Stimulated activated CD4-positive, alpha-beta T cell treated with anti-CD3 and anti-CD28 coated beads, Interleukin-4, amount 100 ng/mL, for 4 hours (primary cell): ENCODE results near the gene C2orf42.
"Not testable (repeated sequence)": the region's sequence is repeated elsewhere in the genome, so short reads cannot be mapped to it uniquely, and the experiment has no call there.

ENCODE experiments used
- DNase-seq, 2 experiments: peaks; one replicate each; pipeline ENCODE4 v3.0.0-alpha.2; 2020

The C2orf42 gene

GRCh38 chr2:70169654-70170245 is 21.1 kb downstream of the C2orf42 start:
- not testable (repeated sequence) for DNase-seq

DNA sequence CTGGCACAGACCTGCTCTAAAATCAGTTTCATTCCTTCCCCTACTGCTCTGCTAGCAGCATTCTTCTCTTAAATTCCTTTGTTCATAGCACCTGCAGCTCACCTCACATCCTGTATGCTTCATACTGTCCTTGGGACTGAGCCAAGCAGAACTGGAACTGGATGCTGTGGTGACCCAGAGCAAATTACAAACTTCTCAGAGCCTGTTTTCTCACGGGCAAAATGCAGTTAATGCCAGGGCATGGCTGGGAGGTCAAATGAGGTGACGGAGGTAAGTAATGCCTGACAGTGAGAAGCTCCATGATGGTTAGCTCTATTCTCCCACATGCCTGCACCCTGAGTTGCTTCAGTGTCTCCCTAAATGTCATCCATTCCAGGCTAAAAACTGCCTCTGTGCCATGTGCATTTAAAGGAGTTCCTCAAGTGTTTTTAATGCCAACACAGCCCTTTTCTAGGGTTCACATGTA is 29.7 kb downstream of the C2orf42 start:
- DNase-seq: no peak

GRCh38 chr2:70160545-70160944 is 30.3 kb downstream of the C2orf42 start:
- DNase-seq: no peak

GRCh38 chr2:70149130-70149686 is 41.6 kb downstream of the C2orf42 start:
- not testable (repeated sequence) for DNase-seq

DNA sequence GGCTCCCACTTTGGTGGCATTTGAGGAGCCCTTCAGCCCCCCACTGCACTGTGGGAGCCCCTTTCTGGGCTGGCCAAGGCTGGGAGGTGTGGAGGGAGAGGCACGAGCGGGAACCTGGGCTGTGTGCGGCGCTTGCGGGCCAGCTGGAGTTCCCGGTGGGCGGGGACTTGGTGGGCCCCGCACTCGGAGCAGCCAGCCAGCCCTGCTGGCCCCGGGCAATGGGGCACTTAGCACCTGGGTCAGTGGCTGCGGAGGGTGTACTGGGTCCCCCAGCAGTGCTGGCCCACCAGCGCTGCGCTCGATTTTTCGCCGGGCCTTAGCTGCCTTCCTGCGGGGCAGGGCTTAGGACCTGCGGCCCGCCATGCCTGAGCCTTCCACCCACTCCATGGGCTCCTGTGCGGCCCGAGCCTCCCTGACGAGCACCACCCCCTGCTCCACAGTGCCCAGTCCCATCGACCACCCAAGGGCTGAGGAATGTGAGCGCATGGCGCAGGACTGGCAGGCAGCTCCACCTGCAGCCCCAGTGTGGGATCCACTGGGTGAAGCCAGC is 42.5 kb downstream of the C2orf42 start:
- not testable (repeated sequence) for DNase-seq

GRCh38 chr2:70145851-70146739 is 44.7 kb downstream of the C2orf42 start:
- DNase-seq: peak in 1 of 2 experiments; percentile 32

GRCh38 chr2:70145144-70145490 is 45.7 kb downstream of the C2orf42 start:
- DNase-seq: no peak

DNA sequence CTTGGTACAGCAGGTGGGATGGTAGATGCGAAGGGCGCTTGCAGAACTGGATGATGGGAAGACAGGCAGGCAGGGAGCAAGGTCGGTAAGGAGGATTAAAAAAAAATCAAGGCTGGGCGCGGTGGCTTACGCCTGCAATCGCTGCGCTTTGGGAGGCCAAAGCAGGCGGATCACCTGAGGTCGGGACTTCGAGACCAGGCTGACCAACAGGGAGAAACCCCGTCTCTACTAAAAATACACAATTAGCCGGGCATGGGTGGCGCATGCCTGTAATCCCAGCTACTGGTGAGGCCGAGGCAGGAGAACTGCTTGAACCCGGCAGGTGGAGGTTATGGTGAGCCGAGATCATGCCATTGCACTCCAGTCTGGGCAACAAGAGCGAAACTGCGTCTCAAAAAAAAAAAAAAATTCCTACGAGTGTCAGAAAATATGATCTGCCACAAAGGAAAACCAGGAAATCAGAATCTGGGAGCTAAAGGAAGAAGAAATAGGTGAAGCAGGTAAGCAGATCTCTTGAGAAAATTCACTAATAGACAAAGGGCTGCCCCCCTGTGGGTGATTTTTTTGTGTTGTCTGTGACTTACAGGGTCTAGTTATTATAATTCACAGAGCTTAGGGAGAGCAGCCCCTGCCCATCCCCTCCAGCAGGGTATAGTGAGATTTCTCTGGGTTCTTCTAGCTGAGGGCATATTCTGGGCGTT is 46.2 kb downstream of the C2orf42 start:
- no peak for DNase-seq

DNA sequence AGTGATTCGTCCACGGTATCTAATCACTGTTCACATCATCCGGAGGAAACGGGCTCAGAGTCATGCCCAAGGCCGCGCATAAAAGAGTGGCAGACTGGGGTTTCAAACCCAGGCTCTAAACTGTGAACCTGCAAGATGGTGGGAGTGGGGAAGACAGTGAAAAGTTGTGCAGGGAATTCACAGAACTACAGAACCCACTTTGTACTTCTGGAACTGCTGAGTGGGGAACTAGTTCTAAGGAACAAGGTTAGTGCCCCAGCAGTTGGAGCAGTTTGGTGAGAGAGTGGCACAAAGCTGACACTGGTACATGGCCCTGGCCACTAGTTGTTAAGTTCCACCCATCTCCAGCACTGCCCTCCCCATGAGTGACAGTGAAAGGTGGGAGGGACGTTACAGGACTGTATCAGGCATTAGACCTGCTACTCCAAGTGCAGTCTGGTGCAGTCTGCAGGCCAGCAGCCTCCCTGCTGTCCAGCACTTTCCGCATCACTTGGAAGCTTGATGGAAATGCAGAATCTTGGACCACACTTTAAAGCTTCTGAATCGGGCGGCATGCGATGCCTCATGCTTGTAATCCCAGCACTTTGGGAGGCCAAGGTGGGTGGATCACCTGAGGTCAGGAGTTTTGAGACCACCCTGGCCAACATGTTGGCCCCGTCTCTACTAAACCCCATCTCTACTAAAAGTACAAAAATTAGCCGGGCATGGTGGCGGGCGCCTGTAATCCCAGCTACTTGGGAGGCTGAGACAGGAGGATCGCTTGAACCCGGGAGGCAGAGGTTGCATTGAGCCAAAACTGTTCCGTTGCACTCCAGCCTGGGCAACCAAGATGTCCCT is 47.3 kb downstream of the C2orf42 start:
- DNase-seq: peak; percentile 32 to 53

GRCh38 chr2:70142590-70143313 is 48.1 kb downstream of the C2orf42 start:
- peak; percentile 99 for DNase-seq

GRCh38 chr2:70141902-70142589 is 48.8 kb downstream of the C2orf42 start:
- DNase-seq: no peak

DNA sequence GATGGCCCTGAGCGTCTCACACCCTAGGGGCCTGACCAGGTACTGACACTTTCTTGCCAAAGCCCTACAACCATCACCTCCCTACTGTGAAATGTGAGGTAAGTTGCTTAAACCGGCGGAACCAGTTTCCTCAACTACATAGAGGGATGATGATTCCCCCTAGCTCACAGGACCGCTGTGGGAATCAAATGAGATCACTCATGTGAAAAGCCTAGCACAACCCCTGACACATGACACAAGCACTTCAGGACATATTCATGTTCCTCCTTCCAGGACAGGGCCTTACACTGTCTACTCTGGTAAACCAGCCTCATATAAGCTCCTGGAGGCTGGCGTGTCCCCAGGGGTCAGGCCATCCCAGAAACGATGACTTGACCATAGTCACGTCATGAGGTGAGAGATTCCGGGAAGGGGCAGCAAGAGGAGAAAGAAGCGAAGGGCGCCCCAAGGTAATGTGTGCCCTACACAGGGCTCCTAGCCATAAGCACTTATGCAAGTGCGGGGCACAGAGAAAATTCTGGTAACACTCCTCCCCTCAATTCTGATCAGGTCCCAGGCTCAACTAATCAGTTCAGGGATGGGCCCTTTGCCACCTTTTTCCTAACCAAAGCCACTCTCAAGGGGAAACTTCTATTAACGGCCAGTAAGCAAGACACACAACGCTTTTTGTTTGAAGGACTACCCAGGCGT is 49.5 kb downstream of the C2orf42 start:
- peak; percentile 32 to 56 for DNase-seq

DNA sequence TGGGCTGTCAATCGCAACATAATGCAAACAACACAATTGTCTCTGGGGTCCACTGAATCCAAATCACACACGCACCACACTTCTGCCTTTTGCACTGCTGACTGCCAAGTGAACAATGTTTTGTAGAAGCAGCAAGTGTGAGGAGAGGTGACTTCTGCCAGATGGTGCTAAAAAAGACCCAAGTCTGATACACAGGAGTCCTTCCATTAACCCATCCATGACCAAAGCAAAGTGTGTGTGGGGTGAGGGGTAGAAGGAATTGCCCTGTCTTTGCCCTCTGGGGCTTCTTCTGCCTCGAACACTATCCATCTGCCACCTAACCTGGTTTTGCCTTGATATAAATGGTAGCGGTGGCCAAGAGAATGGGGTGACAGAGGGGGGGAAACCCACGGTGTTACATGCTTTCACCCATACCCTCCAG is 50.0 kb downstream of the C2orf42 start:
- DNase-seq: no peak

DNA sequence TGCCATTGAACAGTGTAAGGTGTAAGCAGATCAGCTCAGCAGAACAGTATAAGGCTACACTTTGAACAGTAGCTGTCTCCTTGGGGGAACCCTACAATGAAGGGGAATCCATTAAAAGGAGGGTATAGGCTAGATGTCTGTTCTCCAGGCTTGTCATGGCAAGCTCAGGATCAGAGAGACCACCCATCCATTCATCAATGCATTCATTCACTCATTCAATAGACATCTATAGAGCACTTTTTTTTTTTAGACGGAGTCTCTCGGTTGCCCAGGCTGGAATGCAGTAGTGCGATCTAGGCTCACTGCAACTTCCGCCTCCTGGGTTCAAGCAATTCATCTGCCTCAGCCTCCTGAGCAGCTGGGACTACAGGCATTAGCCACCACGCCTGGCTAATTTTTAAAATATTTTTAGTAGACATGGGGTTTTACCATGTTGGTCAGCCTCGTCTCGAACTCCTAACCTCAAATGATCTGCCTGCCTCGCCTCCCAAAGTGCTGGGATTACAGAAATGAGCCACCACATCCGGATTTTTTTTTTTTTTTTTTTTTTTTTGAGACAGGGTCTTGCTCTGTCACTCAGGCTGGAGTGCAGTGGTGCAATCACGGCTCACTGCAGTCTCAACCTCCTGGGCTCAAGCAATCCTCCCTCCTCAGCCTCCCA is 56.4 kb downstream of the C2orf42 start:
- not testable (repeated sequence) for DNase-seq

GRCh38 chr2:70133491-70134322 is 57.1 kb downstream of the C2orf42 start:
- no peak for DNase-seq

GRCh38 chr2:70133127-70133452 is 57.7 kb downstream of the C2orf42 start:
- no peak for DNase-seq

DNA sequence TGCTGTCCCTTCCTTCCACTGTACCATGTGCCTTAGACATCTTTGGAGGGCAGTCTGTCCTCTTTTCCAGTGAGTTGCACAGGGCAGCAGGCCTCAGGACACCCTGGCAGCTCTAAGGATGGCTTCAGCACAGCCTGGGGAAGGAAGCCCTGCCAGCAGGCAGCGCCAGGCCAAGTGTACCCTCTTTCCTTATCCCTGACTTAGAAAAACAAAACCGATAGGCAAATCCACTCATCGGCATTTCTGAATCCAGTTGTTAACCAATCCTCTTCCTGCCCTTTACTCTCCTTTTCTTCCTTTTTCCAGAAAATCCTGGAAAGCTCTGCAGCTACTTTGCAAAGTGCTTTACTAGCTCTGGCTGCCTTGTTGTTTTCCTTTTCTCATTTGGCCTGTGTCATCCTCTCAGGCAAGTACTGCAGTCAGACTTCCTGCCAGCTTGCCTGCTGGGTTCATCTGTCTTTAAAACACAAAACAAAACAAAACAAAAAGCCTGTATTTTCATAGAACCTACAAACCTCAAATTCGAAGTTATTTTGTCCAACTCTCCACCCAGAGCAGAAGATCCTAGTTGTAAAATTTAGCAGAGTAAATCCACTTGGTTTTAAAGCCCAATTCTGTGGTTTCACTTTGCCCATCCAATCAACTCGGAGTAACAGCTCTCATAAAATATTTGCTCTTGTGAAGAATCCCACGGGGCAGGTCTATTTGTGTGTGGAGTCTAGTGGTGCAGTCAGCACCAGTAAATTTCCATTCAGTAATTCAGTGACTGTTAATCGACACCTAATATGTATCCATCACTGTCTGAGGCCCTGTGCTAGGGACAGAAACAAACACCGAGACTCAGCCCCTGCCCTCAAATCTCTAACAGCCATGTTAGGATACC is 58.3 kb downstream of the C2orf42 start:
- DNase-seq: peak in 1 of 2 experiments; percentile 42
